DOHH2 (cell line): ENCODE data around the gene PDE7B.

Source experiments
- CTCF ChIP-seq: fragments of 200-600 bp; sonication (generic); IDR thresholded peaks from one replicate; pipeline ENCODE4 v1.5.1; 2014; ENCODE audit warnings: antibody characterized with exemption, mild to moderate bottlenecking, low read depth, low read length; ENCODE audit not compliant: poor library complexity, severe bottlenecking
- EZH2phosphoT487 ChIP-seq: fragments of 200-600 bp; sonication (generic); IDR thresholded peaks from 2 replicates; pipeline ENCODE4 v1.6.1; 2017; ENCODE audit warnings: borderline replicate concordance, mild to moderate bottlenecking, antibody characterized with exemption, low read length, moderate library complexity, mixed read lengths

GRCh38 chr6:135867332-135867731 is 15.8 kb downstream of the PDE7B start:
- TF ChIP-seq CTCF (no peak), EZH2phosphoT487 (no peak)
